GM21528 (cell line): ENCODE measurements around the gene MOB3B.
A peak's percentile ranks its signal among the peaks of the same experiment; 100 is the strongest.

Experiments used
- ATAC-seq: cut with Tn5 transposase; IDR thresholded peaks from one replicate; pipeline ENCODE4 v1.9.1; 2021; ENCODE audit warnings: mild to moderate bottlenecking, moderate library complexity; ENCODE audit not compliant: unreplicated experiment, low FRiP score

The MOB3B gene

DNA sequence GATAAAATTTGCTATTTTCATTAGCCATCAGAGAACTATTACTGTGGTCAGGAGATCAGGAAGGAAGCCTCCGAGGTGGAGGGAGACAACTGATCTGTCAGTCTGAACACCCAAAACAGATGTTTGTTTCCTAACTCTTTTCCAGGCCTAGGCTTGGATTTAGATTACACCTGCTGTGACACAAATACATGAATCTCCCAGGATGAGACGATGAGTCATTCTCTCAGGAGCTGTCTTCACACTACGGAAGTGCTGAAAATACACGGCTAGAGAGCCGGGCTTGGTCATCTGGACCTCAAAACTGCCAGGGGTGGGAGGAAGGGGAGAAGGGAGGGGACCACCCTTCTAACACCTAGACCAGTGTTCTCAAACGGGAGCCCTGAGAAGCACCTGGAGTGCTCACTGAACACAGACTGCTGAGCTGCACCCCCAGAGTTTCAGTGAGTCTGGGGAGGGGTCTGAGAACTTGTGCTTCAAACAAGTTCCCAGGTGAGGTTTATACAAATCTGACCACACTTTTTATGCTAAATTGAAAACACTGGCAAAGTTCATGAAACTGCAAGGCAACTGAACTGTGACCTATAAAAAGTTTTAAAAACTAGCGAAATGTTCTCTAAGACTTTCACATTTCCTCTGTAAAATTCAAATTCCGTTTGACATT is 152.3 kb downstream of the MOB3B start:
- no peak for ATAC-seq

DNA sequence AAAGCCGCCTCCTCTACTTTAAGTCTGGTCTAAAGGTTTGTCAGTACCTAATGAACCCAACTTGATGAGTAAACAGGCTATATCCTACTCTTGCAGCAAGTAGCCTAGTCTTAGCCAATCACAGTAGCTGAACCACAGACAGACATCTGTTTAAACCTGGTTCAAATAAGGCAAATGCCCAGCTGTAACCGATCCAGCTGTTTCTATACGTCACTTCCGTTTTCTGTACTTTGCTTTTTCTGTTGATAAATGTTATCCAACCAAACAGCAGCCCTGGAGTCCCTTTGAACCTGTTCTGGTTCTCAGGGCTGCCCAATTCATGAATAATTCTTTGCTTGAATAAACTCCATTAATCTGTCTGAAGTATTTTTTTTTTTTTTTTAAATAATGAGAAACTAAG is 155.8 kb downstream of the MOB3B start:
- ATAC-seq, result no peak

GRCh38 chr9:27372615-27373014 is 157.0 kb downstream of the MOB3B start:
- no peak for ATAC-seq

DNA sequence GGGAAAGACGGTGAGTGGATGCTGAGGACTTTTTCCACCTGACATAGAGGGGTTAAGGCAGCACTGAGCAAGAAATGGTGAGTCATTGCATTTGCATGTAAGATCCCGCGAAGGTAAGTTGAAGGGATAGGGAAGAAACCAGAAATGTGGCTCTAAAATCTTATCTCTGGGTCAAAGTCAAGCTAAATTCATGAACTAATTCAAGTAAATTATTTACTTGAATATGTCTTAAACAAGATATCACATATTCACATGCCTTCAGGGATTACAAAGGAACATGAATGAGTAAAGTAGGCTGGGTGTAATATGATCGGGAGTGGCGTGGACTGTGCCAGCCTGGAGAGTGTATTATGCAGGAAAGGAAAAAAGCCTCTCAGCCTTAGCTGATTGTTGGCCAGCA is 158.2 kb downstream of the MOB3B start:
- no peak for ATAC-seq

DNA sequence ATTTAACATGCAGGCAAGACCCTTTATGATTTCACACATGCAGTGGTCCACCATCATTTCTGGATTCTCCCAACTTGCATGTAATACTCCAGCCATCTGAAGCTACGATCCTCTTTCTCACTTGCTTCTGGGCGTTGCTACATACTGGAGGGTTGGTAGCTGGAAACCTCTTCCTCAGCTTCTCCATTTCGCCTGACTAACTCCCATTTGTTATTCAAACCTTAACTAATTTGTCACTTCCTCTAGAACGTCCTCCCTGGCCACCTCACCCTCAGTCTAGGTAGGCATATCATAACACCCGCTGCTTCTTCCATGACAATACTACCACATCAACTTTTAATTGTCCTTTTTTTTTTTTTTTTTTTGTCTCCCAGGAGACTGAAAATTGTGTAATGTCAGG is 160.0 kb downstream of the MOB3B start:
- ATAC-seq, result no peak

- no peak for ATAC-seq
These were observed 161.2 kb downstream of the MOB3B start for GRCh38 chr9:27368316-27368985.

DNA sequence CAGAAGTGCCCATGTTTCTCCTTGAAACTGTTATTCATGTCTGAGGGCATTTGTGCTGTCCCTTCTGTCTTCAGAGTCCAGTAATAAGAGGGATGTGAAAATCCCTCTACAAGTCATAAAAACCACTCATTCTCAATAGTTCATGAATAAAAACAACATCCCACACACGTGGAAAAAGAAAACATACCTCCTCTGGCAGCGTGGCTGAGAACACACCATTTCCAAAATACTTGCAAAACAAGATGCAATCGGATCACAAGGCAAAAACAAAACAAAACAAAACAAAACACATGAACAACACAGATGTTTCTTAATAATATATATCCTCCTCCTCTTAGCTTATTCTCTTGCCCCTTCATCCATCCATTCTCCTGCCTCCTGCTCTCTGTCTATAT is 161.7 kb downstream of the MOB3B start:
- ATAC-seq, result no peak

GRCh38 chr9:27367175-27367798 is 162.3 kb downstream of the MOB3B start:
- ATAC-seq, result peak; percentile 72

DNA sequence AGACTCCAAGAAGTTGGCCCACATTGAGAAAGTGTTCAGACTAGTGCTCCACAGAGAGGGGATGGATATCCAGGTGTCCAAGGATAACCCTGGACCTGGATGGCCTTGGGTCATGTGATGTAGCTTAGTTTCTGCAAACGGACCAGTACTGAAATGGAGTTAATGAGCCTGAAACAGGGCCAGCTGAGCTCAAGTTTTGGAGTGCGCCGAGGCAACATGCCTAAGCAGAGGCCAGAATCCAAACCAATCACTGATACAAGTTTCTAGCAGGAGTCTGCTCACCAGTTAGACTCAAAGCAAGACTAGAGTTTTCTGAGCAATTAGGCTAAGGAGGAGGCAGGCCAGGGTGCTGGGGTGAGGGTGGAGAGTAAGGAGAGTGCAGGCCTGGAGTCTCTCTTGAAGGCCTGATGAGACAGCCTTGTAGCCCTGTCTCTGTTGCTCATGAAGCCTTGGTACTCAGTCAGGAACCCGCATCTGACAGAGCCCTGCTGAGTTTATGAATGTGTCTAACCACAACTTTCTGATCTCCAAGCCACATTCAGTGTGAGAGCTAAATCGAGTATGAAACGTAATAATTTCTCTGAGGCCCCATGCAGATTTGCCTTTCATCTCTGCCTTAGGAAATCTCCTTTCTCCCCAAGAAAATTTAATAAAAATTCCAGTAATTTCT is 163.8 kb downstream of the MOB3B start:
- peak; percentile 87 for ATAC-seq

DNA sequence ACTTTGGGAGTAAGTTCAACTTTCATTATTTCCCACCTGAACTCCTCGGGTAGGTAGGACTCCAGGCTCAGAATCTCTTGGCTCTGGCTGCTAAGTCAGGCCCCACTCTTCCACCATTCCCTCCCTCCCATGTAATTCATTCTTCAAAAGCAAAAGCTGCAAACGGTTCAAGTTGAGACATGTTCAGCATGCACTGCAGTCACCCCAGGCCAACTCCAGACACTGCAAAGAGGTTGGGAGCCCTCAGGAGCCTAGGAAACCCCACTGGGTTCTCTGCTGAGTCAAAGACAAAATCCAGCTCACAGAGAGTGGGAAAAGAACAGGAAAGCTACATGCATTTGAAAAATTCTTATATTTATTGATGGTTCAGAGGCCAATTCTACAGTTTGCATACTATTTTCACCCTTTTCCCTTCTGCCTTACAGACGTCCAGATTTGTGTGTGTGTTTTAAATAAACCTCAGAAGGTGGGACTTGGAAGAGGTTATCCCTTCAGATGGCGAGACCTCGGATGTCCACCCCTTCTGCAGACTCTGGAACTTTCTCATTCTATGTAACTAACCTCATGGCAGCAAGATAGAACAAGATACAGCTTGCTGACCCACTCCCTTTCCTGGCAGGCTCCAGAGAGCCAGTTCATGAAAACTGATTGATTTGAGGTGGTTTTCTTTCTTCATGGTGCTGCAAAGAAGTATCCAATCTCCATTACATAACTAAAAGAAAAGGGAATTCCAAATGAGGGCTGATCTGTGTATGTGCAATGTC is 167.0 kb downstream of the MOB3B start:
- ATAC-seq, result no peak

GRCh38 chr9:27361492-27361891 is 168.1 kb downstream of the MOB3B start:
- ATAC-seq, result no peak

- no peak for ATAC-seq
These were observed 169.9 kb downstream of the MOB3B start for GRCh38 chr9:27359763-27360162.

GRCh38 chr9:27358007-27358406 is 171.6 kb downstream of the MOB3B start:
- ATAC-seq, result no peak

GRCh38 chr9:27356446-27356845 is 173.2 kb downstream of the MOB3B start:
- ATAC-seq, result no peak

GRCh38 chr9:27355166-27355565 is 174.4 kb downstream of the MOB3B start:
- no peak for ATAC-seq

- peak; percentile 86 for ATAC-seq
These were observed 176.0 kb downstream of the MOB3B start for GRCh38 chr9:27353474-27354229.

DNA sequence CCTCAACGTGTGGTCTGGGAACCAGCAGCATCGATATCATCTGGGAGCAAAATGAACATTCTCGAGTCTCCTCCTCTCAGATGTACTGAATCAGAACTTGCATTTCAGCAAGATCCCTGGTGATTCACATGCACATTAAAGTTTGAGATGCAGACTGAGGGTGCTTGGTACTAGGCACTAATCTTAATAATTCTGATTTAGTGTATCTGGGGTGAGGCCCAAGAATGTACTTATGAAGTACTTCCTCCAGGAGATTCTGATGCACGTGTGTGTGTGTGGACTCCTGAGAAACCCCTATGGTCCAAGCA is 176.5 kb downstream of the MOB3B start:
- ATAC-seq, result no peak

DNA sequence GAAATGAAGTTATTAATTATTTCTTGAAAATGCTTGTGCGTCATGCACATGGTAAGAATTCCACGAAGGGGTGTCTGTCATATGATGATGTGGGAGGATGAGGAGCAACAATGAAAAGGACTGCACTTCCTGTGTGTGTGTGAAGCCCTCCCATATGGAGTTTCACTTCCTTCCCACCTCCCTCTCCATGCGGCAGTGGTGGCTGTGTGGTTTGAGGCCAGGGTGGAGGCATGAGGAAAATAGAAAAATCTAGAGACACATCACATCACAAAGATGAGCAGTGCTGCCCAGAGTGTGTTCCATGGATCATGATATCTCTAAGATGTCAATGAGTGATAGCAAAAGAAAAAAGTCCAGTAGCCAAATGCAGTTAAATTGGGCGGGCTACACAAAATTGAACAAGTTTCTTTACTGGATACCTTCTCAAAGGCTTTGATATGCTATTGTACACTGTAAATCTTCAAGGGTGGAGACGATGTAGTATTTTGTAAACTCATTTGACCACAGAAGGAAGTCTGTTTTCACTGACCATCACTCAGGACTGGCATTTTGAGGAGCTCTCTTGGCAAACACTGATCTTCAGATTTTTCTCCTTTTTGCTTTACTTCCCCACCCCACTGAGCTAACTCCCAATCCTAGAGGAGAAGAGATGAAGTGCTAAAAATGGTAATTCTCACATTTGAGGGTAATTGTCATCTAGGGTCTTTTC is 177.0 kb downstream of the MOB3B start:
- ATAC-seq, result no peak

- no peak for ATAC-seq
These were observed 178.2 kb downstream of the MOB3B start for GRCh38 chr9:27351438-27351837.
